Epidermal melanocyte (primary cell): ENCODE measurements around the gene ZBTB7B.

Experiments used
- DNase-seq: peaks from one replicate; pipeline ENCODE4 v3.0.0; 2011; ENCODE audit warnings: low spot score; ENCODE audit not compliant: insufficient read length

The ZBTB7B gene

GRCh38 chr1:155016231-155016831, 13.7 kb downstream of the ZBTB7B start:
- DNase-seq, result no peak

- peak; percentile 77 for DNase-seq
Measured at GRCh38 chr1:155017041-155017945, 14.7 kb downstream of the ZBTB7B start.

- no peak for DNase-seq
Measured at GRCh38 chr1:155017946-155018316, 15.3 kb downstream of the ZBTB7B start.

- DNase-seq, result no peak
Measured at GRCh38 chr1:155018617-155019348, 16.2 kb downstream of the ZBTB7B start.

GRCh38 chr1:155019377-155020245, 17.0 kb downstream of the ZBTB7B start:
- no peak for DNase-seq

- no peak for DNase-seq
Measured at GRCh38 chr1:155022136-155022926, 19.7 kb downstream of the ZBTB7B start.

- DNase-seq, result no peak
Measured at GRCh38 chr1:155022927-155023236, 20.3 kb downstream of the ZBTB7B start.

GRCh38 chr1:155023627-155024026, 21.0 kb downstream of the ZBTB7B start:
- no peak for DNase-seq

- DNase-seq, result no peak
Measured at GRCh38 chr1:155024315-155024714, 21.7 kb downstream of the ZBTB7B start.

- no peak for DNase-seq
Measured at GRCh38 chr1:155026154-155026553, 23.6 kb downstream of the ZBTB7B start.

GRCh38 chr1:155026588-155026987, 24.0 kb downstream of the ZBTB7B start:
- no peak for DNase-seq

- no peak for DNase-seq
Measured at GRCh38 chr1:155029513-155030242, 27.1 kb downstream of the ZBTB7B start.

- DNase-seq, result no peak
Measured at GRCh38 chr1:155030243-155030795, 27.7 kb downstream of the ZBTB7B start.

- no peak for DNase-seq
Measured at GRCh38 chr1:155030899-155031298, 28.3 kb downstream of the ZBTB7B start.

GRCh38 chr1:155032886-155033285, 30.3 kb downstream of the ZBTB7B start:
- no peak for DNase-seq

GRCh38 chr1:155033524-155033923, 30.9 kb downstream of the ZBTB7B start, which contains the start of the genes DCST1 and DCST2:
TSS of gene DCST1 (plus strand) at chr1:155033824. CDS start at chr1:155034037, 213 bp downstream.
TSS of gene DCST2 (minus strand) at chr1:155033781. CDS start at chr1:155033701, 80 bp downstream.
- DNase-seq, result no peak

- no peak for DNase-seq
Measured at GRCh38 chr1:155034318-155035208, 32.0 kb downstream of the ZBTB7B start.

- DNase-seq, result no peak
Measured at GRCh38 chr1:155035936-155036335, 33.3 kb downstream of the ZBTB7B start.
